ENCODE data around the gene ELAVL3. TPM values are rescaled to one million over a fixed set of nuclear protein-coding genes. Genes with fewer than 3 reads are reported as not detected.

ELAVL3 gene
- total RNA-seq, 1 experiment from 2014 or later: not detected

DNA sequence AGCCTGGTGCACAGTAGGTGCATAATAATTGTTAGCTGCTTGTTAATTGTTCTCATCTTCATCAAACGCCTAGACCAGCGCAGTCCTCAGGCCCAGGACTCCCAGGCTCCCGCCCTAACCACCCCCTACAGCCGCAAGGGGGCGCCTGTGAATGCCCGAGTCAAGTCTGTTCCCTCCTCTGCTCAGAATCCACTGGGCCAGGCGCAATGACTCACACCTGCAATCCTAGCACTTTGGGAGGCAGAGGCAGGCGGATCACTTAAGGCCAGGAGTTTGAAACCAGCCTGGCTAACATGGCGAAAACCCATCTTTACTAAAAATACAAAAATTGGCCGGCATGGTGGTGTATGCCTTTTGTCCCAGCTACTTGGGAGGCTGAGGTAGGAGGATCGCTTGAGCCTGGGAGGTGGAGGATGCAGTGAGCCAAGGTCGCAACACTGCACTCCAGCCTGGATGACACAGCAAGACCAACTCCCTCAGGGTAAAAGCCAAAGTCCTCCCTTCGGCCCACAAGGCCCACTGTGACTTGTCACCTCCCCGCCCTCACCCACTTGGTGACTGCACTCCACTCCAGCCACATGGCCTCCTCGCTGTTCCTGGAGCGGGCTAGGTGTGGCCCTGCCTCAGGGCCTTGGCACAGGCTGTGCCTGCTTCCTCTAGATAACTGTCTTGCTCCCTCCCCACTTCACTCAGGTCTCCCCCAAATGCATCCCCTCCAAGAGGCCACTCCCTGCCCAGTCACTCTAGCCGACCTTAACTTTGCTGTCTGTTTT, 15.7 kb upstream of the ELAVL3 start:
- intact Hi-C loops (cut with micrococcal nuclease; ENCODE audit: unreplicated experiment) (no loop called here), in situ Hi-C loops (cut with HindIII; ENCODE audit: low pct_unique_long_range_greater_than_20kb, low sequenced_read_pairs) (no loop called here)
- BruUV-seq (replicated peaks): no TSS peak
- TF ChIP-seq, protein P1, sequence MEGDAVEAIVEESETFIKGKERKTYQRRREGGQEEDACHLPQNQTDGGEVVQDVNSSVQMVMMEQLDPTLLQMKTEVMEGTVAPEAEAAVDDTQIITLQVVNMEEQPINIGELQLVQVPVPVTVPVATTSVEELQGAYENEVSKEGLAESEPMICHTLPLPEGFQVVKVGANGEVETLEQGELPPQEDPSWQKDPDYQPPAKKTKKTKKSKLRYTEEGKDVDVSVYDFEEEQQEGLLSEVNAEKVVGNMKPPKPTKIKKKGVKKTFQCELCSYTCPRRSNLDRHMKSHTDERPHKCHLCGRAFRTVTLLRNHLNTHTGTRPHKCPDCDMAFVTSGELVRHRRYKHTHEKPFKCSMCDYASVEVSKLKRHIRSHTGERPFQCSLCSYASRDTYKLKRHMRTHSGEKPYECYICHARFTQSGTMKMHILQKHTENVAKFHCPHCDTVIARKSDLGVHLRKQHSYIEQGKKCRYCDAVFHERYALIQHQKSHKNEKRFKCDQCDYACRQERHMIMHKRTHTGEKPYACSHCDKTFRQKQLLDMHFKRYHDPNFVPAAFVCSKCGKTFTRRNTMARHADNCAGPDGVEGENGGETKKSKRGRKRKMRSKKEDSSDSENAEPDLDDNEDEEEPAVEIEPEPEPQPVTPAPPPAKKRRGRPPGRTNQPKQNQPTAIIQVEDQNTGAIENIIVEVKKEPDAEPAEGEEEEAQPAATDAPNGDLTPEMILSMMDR (IDR thresholded peaks at IDR 0.05): peak; percentile 87
- TF ChIP-seq, protein P2, sequence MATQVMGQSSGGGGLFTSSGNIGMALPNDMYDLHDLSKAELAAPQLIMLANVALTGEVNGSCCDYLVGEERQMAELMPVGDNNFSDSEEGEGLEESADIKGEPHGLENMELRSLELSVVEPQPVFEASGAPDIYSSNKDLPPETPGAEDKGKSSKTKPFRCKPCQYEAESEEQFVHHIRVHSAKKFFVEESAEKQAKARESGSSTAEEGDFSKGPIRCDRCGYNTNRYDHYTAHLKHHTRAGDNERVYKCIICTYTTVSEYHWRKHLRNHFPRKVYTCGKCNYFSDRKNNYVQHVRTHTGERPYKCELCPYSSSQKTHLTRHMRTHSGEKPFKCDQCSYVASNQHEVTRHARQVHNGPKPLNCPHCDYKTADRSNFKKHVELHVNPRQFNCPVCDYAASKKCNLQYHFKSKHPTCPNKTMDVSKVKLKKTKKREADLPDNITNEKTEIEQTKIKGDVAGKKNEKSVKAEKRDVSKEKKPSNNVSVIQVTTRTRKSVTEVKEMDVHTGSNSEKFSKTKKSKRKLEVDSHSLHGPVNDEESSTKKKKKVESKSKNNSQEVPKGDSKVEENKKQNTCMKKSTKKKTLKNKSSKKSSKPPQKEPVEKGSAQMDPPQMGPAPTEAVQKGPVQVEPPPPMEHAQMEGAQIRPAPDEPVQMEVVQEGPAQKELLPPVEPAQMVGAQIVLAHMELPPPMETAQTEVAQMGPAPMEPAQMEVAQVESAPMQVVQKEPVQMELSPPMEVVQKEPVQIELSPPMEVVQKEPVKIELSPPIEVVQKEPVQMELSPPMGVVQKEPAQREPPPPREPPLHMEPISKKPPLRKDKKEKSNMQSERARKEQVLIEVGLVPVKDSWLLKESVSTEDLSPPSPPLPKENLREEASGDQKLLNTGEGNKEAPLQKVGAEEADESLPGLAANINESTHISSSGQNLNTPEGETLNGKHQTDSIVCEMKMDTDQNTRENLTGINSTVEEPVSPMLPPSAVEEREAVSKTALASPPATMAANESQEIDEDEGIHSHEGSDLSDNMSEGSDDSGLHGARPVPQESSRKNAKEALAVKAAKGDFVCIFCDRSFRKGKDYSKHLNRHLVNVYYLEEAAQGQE (IDR thresholded peaks at IDR 0.05; ENCODE audit: insufficient read depth in 1 of 2, low read depth in 2 of 2, low read length in 1 of 2): no peak
- Histone ChIP-seq H3K4me1 (ENCODE audit: control insufficient read depth, insufficient read depth, low read length) (no peaks in the 10 kb centered on the region), H3K36me3 (ENCODE audit: control insufficient read depth, insufficient read depth, low read length) (no peaks in the 10 kb centered on the region), H3K27me3 (ENCODE audit: control insufficient read depth, insufficient read depth, low read length) (no peaks in the 10 kb centered on the region), H3K9me3 (ENCODE audit: control insufficient read depth, insufficient read depth, low read depth, low read length) (no peaks in the 10 kb centered on the region), H3K27ac (ENCODE audit: low read length) (no peak overlapping the region), H3K4me3 (ENCODE audit: low read depth in 2 of 2, low read length in 2 of 2) (no peak overlapping the region)
- ATAC-seq (peak; percentile 96), DNase-seq (ENCODE audit: low read depth, low spot score) (no peak)
- ChIA-PET CTCF (no interaction called here), POLR2A (no interaction called here)

DNA sequence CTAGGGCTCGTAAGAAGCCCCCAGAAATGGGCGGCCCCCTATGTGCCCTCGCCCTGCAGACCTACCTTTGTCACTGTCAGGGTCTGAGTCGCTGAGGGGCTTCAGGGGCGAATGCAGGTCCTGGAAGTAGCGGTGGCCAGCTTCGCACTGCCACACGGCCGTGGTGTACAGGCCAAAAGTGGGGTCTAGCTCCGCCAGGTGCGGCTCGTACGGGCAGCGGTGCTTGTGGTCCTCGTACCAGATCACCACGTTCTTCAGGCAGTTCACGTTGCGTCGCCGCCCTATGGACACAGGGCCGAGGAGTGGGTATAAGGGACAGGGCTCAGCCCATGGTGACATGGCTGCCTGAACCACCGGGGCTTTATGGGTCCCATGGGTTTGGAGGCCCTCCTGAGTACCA, 15.0 kb upstream of the ELAVL3 start:
- TF ChIP-seq SIN3A (IDR thresholded peaks at IDR 0.05; ENCODE audit: borderline replicate concordance, insufficient read depth, low read depth, low read length) (no peak), TCF7L2 (IDR thresholded peaks at IDR 0.05; ENCODE audit: low read depth, low read length) (no peak)
- TF ChIP-seq, protein P2 (IDR thresholded peaks at IDR 0.05; ENCODE audit: insufficient read depth in 1 of 2, low read depth in 2 of 2, low read length in 1 of 2): no peak
- POLR2A ChIA-PET: no interaction called here
- no peaks in the 10 kb centered on the region for H3K36me3 ChIP-seq (ENCODE audit: control insufficient read depth, insufficient read depth, low read length)
- BruUV-seq (replicated peaks): no TSS peak
- H3K4me1 ChIP-seq (ENCODE audit: control insufficient read depth, insufficient read depth, low read length): no peaks in the 10 kb centered on the region
- no peak overlapping the region for H3K27ac ChIP-seq (ENCODE audit: low read length)
- H3K9me3 ChIP-seq (ENCODE audit: control insufficient read depth, insufficient read depth, low read depth, low read length): no peaks in the 10 kb centered on the region
- no peak for DNase-seq (ENCODE audit: low read depth, low spot score)
- ATAC-seq: no peak
- CTCF ChIA-PET: interaction anchor here (0.8 kb wide), 1 partner anchor 43 kb away, joined by 3 read pairs; the partner anchor contains the start of gene CNN1
- no peak overlapping the region for H3K4me3 ChIP-seq (ENCODE audit: low read depth in 2 of 2, low read length in 2 of 2)
- in situ Hi-C loops (cut with HindIII; ENCODE audit: low pct_unique_long_range_greater_than_20kb, low sequenced_read_pairs) (no loop called here), intact Hi-C loops (cut with micrococcal nuclease; ENCODE audit: unreplicated experiment) (no loop called here)
- no peaks in the 10 kb centered on the region for H3K27me3 ChIP-seq (ENCODE audit: control insufficient read depth, insufficient read depth, low read length)
